NB4 (cell line): ENCODE measurements around the gene B3GAT3.

Experiments used
- DNase-seq: peaks from one replicate; pipeline ENCODE4 v3.0.0; 2010; ENCODE audit warnings: low read depth
- H3K4me3 ChIP-seq: one replicate; pipeline ENCODE4 v1.5.1; 2011; ENCODE audit warnings: mild to moderate bottlenecking, low read depth, low read length, moderate library complexity
- CTCF ChIP-seq: IDR thresholded peaks from one replicate; pipeline ENCODE4 v1.5.1; 2012; ENCODE audit warnings: low read depth, low read length
- MAX ChIP-seq: IDR thresholded peaks from 2 replicates; pipeline ENCODE4 v1.6.1; 2011; ENCODE audit warnings: low read depth, low read length
- MYC ChIP-seq: IDR thresholded peaks from 2 replicates; pipeline ENCODE4 v1.6.1; 2011; ENCODE audit warnings: low read depth, low read length
- POLR2A ChIP-seq: IDR thresholded peaks from 2 replicates; pipeline ENCODE4 v1.6.1; 2011; ENCODE audit warnings: mild to moderate bottlenecking; ENCODE audit not compliant: insufficient read length; ENCODE audit errors: extremely low read depth

B3GAT3 gene

GRCh38 chr11:62603072-62603408, 18.7 kb downstream of the B3GAT3 start:
- no peak overlapping the region for H3K4me3 ChIP-seq
- TF ChIP-seq MAX (no peak), POLR2A (no peak), CTCF (no peak), MYC (no peak)
- DNase-seq, result no peak

DNA sequence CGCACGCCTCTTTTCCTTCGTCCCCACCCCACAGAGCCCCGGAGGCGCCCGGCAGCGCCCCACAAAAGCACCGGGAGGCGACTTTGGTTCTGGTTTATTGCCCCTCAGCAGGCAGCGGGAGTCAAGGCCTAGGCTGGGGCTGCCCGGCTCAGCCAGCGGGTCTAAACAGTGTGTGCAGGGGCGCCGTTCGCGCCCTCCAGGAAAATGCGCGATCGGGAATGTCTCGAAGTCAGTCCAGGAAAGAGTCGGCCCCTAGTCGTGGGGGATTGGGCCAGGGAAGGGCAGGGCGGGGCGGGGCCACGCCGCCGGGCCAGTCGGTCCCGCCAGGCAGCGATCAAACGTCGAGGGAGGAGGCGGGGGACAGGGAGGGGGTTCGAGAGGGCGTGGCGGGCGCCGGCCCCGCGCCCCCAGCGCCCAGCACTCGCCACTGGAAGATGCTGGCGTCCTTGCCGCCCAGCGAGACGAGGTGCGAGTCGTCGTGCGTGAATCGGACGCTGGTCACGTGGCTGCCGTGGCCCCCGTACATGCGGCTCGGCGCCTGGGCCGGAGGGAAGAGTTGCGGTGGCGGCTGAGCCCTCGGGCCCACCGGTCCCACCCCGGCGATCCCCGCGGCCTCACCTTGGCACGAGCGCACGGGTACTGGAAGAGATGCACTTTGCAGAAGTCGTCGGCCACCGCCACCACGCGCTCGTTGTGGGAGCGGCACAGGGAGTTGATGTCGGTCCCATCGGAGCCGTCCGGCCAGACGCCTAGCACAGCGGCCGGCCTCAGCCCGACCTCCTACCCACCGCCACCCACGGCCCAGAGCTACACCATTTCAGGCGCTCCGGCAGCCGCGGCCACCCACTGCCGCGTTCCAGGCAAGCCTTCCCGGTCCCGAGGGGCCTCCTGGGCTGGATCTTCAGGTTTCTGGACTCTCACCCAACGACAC, 19.4 kb downstream of the B3GAT3 start:
- peak overlapping the region; percentile 49 for H3K4me3 ChIP-seq
- no peak for TF ChIP-seq CTCF
- TF ChIP-seq MAX, result no peak
- TF ChIP-seq MYC, result no peak
- TF ChIP-seq POLR2A, result no peak
- no peak for DNase-seq

- peak within 1 kb of the TSS; percentile 93 for H3K4me3 ChIP-seq
- DNase-seq, result peak; percentile 99
- TF ChIP-seq MYC (peak; percentile 34), CTCF (no peak), POLR2A (peak; percentile 65), MAX (peak; percentile 74)
These were observed 20.2 kb downstream of the B3GAT3 start, which contains the start of gene MTA2 for GRCh38 chr11:62601372-62602140. Gene MTA2, minus strand, starts transcription at chr11:62601865. Its CDS starts 415 bp downstream, at chr11:62601450.

DNA sequence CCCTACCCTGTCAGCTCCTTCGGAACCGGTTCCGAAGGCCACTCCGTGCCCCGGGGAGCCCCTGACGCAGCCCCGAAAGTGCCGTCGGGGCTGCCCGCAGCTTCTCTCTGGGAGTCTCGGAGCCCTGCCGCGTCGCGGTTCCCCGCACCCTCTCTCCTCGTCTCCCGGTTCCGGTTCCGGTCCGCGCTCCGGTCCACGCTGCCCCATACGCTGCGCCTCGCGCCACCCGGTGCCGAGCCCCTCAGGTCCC, 20.7 kb downstream of the B3GAT3 start:
- DNase-seq, result peak; percentile 60

More for the DNA sequence above, 20.7 kb downstream of the B3GAT3 start:
- TF ChIP-seq POLR2A (no peak), MAX (no peak; the same call in 1 of the 2 replicates), MYC (no peak; the same call in 1 of the 2 replicates), CTCF (no peak)
- peak overlapping the region; percentile 93 for H3K4me3 ChIP-seq
